Measurements from ENCODE around the gene CCR7. TPM values are rescaled to one million over a fixed set of nuclear protein-coding genes. Genes with fewer than 3 reads are reported as not detected.

CCR7 gene
- total RNA-seq, 4 donors from 2014 or later = 0.11 TPM; not detected in 3

DNA sequence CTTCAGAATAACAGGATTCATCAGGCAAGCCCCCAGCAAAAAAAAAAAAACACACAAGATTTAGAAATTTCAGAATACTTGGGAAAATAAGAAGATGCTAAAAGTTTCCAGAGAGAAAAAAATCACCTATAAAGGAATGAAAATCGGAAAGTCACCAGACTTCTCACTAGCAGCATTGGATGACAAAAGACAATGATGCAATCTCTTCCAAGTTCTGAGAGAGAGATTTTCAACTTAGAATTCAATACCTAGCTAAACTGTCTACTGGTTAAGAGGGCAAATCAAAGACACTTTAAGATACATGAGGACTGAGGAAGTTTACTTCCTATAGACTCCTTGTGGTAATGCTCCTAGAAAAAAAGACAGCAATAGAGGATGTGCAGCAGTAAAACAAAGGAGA, 40.0 kb downstream of the CCR7 start:
- Histone ChIP-seq H3K4me1 (peaks cover 0 to 8% of the 10 kb centered on the region in 2 donors), H3K27ac (no peak overlapping the region), H3K36me3 (no peaks in the 10 kb centered on the region), H3K4me3 (no peak overlapping the region), H3K9me3 (no peaks in the 10 kb centered on the region), H3K27me3 (no peaks in the 10 kb centered on the region)
- no peak for ATAC-seq
- in situ Hi-C loops (cut with MboI; ENCODE audit: low sequenced_read_pairs in 4 of 4) = loop anchor here in 1 of 4 donors (25.0 kb wide), 1 partner anchor 88 kb away; the partner anchor contains the start of gene IGFBP4
- intact Hi-C loops (cut with DNase I; ENCODE audit: low total_unique reads) = no loop called here
- TF ChIP-seq POLR2A (IDR thresholded peaks at IDR 0.05) = no peak
- TF ChIP-seq, protein P1, sequence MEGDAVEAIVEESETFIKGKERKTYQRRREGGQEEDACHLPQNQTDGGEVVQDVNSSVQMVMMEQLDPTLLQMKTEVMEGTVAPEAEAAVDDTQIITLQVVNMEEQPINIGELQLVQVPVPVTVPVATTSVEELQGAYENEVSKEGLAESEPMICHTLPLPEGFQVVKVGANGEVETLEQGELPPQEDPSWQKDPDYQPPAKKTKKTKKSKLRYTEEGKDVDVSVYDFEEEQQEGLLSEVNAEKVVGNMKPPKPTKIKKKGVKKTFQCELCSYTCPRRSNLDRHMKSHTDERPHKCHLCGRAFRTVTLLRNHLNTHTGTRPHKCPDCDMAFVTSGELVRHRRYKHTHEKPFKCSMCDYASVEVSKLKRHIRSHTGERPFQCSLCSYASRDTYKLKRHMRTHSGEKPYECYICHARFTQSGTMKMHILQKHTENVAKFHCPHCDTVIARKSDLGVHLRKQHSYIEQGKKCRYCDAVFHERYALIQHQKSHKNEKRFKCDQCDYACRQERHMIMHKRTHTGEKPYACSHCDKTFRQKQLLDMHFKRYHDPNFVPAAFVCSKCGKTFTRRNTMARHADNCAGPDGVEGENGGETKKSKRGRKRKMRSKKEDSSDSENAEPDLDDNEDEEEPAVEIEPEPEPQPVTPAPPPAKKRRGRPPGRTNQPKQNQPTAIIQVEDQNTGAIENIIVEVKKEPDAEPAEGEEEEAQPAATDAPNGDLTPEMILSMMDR (IDR thresholded peaks at IDR 0.05 in 4 of 5, conservative IDR thresholded peaks at IDR 0.05 in 1 of 5) = no peak
- no peak for DNase-seq

DNA sequence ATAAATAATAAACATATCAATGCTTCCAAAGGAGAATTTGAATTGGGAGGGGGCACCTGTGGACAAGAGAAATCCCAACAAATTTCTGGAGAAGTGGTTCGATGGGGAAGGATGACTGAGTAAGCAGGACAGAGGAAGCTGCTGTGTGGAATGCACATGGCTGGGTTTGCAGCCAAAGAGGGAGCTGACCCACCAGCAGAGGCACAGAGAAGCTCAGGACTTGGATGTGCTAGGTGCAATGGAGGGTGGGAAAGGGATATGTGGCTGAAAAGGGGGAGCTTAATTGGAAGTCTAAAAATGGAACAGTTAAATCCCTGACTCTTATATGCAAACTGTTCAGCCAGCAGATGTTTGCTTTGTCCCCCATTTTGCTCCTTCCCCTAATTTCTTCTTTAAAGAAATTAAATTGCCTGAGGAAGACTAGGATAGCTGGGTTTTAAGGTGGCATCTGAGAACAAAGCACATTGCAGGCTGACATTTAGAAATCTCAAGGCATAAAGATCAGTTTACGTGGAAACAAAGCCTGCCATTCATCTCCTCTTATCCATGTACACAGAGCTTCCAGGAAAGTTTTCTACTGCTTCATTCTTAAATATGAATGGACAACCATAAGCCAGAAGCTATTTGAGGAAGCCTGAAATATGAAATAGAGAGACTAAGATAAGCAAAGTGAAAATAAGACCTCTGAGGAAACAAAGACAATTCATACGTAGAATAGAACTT, 40.9 kb downstream of the CCR7 start:
- Histone ChIP-seq H3K36me3 (no peaks in the 10 kb centered on the region), H3K9me3 (no peaks in the 10 kb centered on the region), H3K4me3 (no peak overlapping the region), H3K4me1 (peaks cover 0 to 8% of the 10 kb centered on the region in 2 donors), H3K27ac (no peak overlapping the region), H3K27me3 (no peaks in the 10 kb centered on the region)
- DNase-seq = no peak
- no peak for ATAC-seq
- in situ Hi-C loops (cut with MboI; ENCODE audit: low sequenced_read_pairs in 4 of 4) = no loop called here
- intact Hi-C loops (cut with DNase I; ENCODE audit: low total_unique reads) = no loop called here
- TF ChIP-seq, protein P1 (IDR thresholded peaks at IDR 0.05 in 4 of 5, conservative IDR thresholded peaks at IDR 0.05 in 1 of 5) = no peak
- no peak for TF ChIP-seq POLR2A (IDR thresholded peaks at IDR 0.05)

DNA sequence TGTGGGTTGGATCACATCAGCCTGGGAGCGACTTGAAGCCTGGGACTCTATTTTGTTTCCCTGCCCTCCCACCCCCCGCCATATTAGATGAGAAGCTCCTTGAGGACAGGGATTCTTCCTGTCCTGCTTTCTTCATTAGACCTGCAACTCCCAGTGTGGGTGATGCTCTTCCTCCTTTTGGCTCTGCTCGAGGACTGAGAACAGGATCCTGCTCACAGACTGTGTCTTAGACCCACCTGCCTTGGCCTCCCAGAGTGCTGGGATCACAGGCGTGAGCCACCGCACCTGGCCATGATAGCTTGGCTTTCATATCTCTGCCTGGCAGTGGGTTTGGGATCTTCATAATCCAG, 42.3 kb downstream of the CCR7 start:
- Histone ChIP-seq H3K27me3 (no peaks in the 10 kb centered on the region), H3K27ac (peak overlapping the region in 1 of 4 donors; percentile 27), H3K4me1 (peaks cover 0 to 8% of the 10 kb centered on the region in 2 donors), H3K36me3 (no peaks in the 10 kb centered on the region), H3K9me3 (no peaks in the 10 kb centered on the region), H3K4me3 (no peak overlapping the region)
- TF ChIP-seq, protein P1 (IDR thresholded peaks at IDR 0.05 in 4 of 5, conservative IDR thresholded peaks at IDR 0.05 in 1 of 5) = no peak
- no peak for TF ChIP-seq POLR2A (IDR thresholded peaks at IDR 0.05)
- intact Hi-C loops (cut with DNase I; ENCODE audit: low total_unique reads) = no loop called here
- in situ Hi-C loops (cut with MboI; ENCODE audit: low sequenced_read_pairs in 4 of 4) = no loop called here
- DNase-seq = no peak
- ATAC-seq = no peak

DNA sequence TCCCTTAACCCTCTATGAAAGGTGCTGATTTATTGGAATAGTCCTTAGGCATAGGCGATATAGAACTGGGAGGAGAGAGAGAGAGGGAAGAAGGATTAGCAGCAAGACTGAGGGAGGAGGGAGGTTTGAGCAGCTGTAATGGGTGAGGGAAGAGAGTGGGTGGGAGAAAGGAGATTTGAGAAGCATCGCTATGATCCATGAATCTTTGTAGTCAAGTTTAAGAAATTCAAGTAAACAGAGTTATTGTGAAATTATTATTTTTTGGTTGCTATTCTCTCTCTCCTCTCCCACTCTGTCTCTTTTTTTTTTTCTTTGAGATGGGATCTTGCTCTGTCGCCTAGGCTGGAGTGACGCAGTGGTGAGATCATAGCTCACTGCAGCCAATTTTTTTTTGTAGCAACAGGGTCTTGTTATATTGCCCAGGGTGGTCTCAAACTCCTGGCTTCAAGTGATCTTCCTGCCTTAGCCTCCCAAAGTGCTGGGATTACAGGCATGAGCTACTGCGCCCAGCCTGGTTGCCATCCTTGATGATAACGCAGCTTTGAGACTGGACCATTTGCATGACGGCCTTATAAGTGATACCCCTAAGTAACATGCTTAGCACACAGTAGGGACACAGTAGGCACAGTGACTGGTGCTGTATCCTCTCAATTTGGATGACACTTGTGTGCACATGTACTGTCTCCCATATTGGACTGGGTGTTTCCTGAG, 42.9 kb downstream of the CCR7 start:
- peak overlapping the region in 2 of 4 donors; percentile 27 to 34 for H3K27ac ChIP-seq
- intact Hi-C loops (cut with DNase I; ENCODE audit: low total_unique reads) (no loop called here), in situ Hi-C loops (cut with MboI; ENCODE audit: low sequenced_read_pairs in 4 of 4) (no loop called here)
- ATAC-seq = peak in 1 of 2 donors; percentile 25
- no peak overlapping the region for H3K4me3 ChIP-seq
- TF ChIP-seq POLR2A (IDR thresholded peaks at IDR 0.05) = no peak
- TF ChIP-seq, protein P1 (IDR thresholded peaks at IDR 0.05 in 4 of 5, conservative IDR thresholded peaks at IDR 0.05 in 1 of 5) = no peak
- H3K9me3 ChIP-seq = no peaks in the 10 kb centered on the region
- peaks cover 0 to 8% of the 10 kb centered on the region in 2 donors for H3K4me1 ChIP-seq
- peak in 1 of 2 donors; percentile 14 for DNase-seq
- no peaks in the 10 kb centered on the region for H3K27me3 ChIP-seq
- H3K36me3 ChIP-seq = no peaks in the 10 kb centered on the region

Measured in gastrocnemius medialis (tissue), 4 donors.